GM19193 (cell line): ENCODE measurements around the gene KLHL36.

Experiments used
- POLR2A ChIP-seq: IDR thresholded peaks from 4 replicates; pipeline ENCODE4 v1.6.1; 2011; ENCODE audit not compliant: insufficient read depth, insufficient read length; ENCODE audit errors: extremely low read depth

KLHL36 gene

GRCh38 chr16:84673203-84673535, 24.9 kb downstream of the KLHL36 start:
- no peak for TF ChIP-seq POLR2A

DNA sequence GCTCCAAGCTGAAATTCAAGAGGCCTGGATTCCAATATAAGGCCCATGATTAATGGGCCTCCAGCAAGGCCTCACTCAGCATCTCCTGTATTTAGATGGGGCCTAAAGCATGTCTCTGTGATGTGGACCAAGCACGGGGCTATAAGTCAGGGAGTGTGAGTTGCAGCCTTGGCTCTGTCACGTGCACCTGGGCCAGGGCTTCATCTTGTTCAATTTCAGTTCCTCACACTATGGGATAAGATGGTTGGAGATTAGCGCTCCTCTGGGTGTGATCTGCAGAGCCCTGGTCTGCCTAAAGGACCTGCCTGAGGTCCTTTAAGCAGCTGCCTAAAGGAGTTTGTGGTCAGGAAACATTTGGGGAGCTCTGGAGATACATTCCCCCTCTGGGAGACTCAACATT, 25.2 kb downstream of the KLHL36 start:
- no peak for TF ChIP-seq POLR2A

DNA sequence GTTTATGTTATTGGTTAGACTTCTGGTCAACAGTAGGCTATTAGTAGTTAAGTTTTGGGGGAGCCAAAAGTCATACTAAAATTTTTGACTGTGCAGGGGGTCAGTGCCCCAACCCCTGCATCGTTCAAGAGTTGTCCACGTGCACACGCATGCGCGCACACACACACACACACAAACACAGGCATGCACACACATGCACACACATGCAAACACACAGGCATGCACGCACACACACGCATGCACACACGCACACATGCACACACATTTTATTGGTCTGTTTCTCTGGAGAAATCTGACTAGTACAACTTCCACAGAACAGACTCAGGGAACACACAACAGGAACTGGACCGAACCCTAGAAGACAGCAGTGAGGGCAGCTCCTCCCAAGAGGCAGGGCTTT, 27.1 kb downstream of the KLHL36 start:
- TF ChIP-seq POLR2A, result no peak

DNA sequence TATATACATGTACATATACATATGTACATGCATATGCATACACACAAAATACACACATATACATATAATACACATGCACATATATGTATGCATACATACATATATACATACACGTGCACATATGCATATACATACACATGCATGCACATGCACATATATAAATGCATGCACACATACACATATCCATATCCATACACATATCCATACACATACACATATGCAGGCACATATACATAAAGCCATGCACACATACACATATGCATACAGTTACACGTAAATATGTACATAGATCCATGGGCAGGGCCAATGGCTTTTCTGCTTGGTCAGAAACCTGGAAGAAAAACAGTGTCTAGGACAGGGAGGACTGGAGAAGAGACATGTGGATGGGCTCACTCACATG, 27.6 kb downstream of the KLHL36 start:
- no peak for TF ChIP-seq POLR2A

GRCh38 chr16:84677017-84677803, 28.9 kb downstream of the KLHL36 start:
- TF ChIP-seq POLR2A, result no peak

DNA sequence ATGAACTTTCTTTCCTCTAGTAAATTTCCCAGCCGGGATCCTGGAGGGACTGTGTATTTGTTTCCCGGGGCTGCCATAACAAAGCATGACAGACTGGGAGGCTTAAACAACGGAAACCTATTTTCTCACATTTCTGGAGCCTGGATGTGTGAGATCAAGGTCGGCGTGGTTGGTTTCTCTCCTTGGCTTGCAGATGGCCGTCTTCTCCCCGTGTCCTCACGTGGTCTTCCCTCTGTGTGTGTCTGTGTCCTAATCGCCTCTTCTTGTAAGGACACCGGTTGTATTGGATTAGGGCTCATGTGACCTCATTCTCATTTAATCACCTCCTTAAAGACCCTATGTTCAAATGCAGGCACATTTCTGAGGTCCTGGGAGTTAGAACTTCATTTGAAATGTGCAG, 29.5 kb downstream of the KLHL36 start:
- no peak for TF ChIP-seq POLR2A

- TF ChIP-seq POLR2A, result no peak
These were observed 30.2 kb downstream of the KLHL36 start for GRCh38 chr16:84678541-84678940.

DNA sequence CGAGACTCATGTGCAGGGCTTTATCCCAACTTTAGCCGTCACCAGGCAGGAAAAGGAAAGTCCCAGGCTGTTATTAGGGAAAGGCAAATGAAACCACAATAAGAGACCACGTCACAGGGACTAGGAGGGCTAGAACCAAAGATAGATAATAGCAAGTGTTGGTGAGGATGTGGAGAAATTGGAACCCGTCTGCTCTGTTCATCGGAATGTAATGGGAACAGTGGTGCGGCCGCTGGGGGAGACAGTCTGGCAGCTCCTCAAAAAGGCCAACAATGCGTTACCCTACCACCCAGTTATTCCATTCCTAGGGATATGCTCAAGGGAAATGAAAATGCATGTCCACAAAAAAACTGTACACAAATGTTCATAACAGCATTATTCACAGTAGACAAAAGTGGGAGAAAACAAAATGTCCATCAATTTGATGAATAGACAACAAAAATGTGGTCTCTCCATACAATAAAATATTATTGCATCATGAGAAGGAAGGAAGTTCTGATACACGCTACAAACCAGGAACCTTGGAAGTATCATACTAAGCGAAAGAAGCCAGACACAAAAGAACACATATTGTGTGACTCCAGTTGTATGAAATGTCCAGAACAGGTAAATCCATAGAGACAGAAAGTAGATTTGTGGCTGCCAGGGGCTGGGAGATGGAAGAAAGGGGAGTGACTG, 32.0 kb downstream of the KLHL36 start:
- no peak for TF ChIP-seq POLR2A

GRCh38 chr16:84680843-84681629, 32.7 kb downstream of the KLHL36 start:
- TF ChIP-seq POLR2A, result no peak

GRCh38 chr16:84683691-84684591, 35.6 kb downstream of the KLHL36 start:
- TF ChIP-seq POLR2A, result no peak

- no peak for TF ChIP-seq POLR2A
These were observed 36.3 kb downstream of the KLHL36 start for GRCh38 chr16:84684592-84684965.

- TF ChIP-seq POLR2A, result no peak
These were observed 36.9 kb downstream of the KLHL36 start for GRCh38 chr16:84685210-84685609.

GRCh38 chr16:84686707-84687298, 38.5 kb downstream of the KLHL36 start:
- no peak for TF ChIP-seq POLR2A

DNA sequence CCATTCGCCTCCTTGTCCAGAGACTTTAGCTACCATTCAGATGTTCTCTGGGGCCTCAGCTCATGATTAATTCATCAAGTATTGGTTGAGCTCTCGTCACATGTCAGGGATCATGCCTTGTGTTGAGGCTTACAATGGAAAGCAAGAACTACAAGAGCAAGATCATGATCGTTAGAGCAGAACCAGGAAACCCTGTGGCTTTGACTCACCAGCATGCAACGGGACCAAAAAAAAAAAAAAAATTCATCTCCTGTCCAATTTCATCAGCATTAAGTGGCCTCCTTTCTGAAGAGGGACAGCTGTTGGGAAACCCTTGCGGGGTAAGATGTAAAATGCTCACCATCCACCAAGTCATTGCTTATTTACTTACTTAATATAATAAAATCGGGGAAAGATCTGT, 39.4 kb downstream of the KLHL36 start:
- TF ChIP-seq POLR2A, result no peak
